ENCODE measurements around the gene SLX9.

- no peak for TF ChIP-seq EZH2 (IDR thresholded peaks at IDR 0.05; ENCODE audit: insufficient read depth, poor library complexity, severe bottlenecking)
- TF ChIP-seq EZH2phosphoT487 (IDR thresholded peaks at IDR 0.05; ENCODE audit: insufficient read depth, low read depth), result no peak
These were observed 56.3 kb downstream of the SLX9 start for GRCh38 chr21:44996096-44996495.

Measured in GM23248 (cell line).